GM21367 (cell line): ENCODE results near the gene SLC9A9.

ENCODE experiments used
- ATAC-seq: cut with Tn5 transposase; IDR thresholded peaks from one replicate; pipeline ENCODE4 v1.9.1; 2021; ENCODE audit not compliant: unreplicated experiment

The SLC9A9 gene

GRCh38 chr3:143430568-143430967, 417.7 kb downstream of the SLC9A9 start:
- no peak for ATAC-seq

DNA sequence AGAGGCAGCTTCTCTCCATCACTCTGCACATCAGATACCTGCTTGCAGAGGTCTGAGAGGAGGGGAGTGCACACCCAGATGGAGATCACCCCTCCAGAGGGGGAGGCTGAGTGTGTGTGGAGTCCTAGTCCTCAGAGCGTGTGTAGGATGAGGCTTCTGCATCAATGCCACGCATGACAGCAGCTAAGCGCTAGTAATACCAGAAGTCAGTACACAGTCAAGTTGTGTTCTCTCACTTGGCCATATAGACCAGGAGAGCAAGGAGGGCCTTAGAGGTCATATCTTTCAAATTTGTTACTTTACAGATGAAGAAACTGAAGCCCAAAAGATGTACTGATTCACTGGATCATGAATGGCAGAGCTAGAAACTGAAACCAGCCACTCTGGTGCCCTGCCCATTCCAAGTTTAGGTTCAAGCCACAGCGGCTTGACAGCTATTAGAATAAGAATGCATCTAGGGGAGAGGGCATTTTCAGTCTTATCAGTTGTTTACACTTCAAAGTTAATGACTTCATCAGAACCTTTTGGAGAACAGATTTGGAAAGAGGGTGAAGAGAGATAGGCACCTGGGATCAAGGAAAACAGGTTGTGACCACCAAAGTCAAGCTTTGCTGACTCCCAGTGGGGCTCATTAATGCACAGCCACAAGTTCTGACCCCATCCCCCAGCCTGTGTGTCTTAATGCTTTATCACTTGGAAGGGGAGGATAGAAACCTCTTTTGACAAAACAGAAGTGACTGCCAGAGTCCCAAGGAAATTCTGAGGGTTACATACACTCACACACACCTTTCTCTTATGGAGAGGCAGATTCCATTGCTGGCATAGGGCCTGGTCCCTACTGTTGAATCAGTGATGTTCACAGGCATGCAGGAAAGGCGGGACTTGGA, 418.4 kb downstream of the SLC9A9 start:
- no peak for ATAC-seq

DNA sequence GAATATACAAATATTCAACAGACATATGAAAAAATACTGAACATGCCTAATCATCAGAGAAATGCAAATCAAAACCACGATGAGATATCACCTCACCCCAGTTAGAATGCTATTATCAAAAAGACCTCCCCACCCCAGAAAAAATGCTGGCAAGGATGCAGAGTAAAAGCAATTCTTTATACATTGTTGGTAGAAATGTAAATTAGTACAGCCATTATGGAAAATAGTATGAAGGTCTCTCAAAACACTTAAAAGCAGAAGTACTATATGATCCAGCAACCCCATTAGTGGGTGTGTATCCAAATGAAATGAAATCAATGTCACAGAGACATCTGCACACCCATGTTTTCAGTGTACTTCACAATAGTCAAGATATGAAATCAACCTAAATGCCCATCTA, 420.0 kb downstream of the SLC9A9 start:
- no peak for ATAC-seq

DNA sequence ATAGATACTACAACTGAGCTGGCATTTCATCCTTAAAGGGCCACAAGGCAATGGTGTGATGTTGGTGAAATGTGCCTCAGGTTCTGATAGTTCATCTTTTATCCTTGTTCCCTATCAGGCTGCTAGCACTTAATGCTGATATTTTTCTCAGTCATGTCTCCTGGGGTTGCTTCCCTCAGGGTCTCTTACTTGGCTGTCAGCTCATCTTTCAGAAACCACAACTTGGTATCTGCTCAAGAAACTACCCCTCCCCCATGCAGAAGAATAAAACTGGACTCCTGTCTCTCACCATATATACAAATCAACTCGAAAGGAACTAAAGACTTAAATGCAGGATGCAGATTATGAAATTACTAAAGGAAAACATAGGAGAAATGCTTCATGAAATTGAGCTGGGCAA, 420.6 kb downstream of the SLC9A9 start:
- ATAC-seq: no peak

DNA sequence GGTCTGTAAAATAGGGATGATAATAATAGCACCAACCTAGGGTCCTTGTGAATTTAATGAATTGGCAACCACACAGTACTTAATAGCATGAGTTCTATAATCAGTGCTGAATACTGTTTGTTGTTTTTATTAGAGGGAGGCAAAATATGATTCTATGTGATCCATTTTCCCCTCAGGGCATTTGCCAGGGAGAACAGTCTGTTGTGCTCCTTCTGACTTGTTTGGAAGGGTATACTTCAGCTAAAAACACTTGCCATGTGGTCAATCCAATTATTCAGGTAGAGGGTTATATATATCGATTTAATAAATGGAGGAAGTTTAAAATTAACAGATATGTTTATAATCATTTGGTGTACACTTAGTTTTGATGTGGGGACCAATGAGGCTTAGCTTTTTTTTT, 423.4 kb downstream of the SLC9A9 start:
- ATAC-seq: no peak

- no peak for ATAC-seq
These were observed 426.7 kb downstream of the SLC9A9 start for GRCh38 chr3:143421556-143421955.

DNA sequence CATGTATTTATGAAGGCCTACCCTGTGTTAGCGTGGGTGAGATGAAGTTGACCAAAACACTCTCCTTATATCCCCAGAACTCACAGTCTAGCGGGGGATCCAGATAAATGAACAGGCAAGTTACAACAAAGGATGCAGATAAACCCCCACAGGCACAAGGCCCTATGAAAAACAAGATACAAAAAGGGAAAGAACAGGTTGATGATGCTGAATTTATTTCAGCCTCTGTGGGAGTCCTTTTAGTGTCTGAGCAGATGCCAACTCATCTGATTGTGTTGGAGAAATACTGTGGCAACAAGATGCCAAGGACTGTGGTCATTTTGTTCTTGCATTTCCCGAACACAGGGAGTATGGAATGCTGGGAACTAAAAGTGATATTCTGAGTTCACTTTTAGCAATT, 428.7 kb downstream of the SLC9A9 start:
- ATAC-seq: no peak

- no peak for ATAC-seq
These were observed 429.9 kb downstream of the SLC9A9 start for GRCh38 chr3:143418391-143418790.

DNA sequence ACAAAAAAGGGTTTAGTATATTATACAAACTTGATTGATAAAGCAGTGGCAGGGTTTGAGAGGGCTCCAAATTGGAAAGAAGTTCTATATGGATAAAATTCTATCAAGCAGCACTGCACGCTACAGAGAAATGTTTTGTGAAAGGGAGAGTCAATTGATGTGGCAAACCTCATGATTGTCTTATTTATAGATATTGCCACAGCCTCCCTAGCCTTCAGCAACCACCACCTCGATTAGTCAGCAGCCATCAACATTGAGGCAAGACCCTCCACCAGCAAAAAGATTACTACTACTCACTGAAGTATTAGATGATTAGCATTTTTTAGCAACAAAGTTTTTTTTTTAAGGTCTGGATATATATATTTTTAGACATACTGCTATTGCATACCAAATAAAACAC, 432.0 kb downstream of the SLC9A9 start:
- no peak for ATAC-seq

- ATAC-seq: no peak
These were observed 433.6 kb downstream of the SLC9A9 start for GRCh38 chr3:143414571-143415253.

DNA sequence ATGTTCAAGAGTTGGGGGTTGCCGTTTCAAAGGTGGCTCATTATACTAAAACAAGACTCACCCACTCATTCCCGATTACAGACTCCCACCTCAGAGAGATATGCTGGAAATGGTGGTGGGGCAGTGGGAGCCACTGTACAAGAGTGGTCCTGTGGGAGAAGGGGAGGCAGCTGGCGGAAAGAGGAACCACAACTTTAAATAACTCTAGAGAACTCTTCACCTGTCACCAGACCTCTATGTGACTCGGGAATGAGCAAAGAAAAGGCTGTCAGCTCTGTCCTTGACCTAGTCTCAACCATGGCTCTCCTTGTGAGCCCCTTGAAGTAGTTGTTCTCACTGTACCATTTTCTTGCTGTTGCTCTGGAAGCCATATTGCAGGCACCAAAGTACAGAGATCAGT, 434.9 kb downstream of the SLC9A9 start:
- no peak for ATAC-seq

GRCh38 chr3:143412084-143412483, 436.2 kb downstream of the SLC9A9 start:
- ATAC-seq: no peak

GRCh38 chr3:143410259-143410658, 438.0 kb downstream of the SLC9A9 start:
- no peak for ATAC-seq

DNA sequence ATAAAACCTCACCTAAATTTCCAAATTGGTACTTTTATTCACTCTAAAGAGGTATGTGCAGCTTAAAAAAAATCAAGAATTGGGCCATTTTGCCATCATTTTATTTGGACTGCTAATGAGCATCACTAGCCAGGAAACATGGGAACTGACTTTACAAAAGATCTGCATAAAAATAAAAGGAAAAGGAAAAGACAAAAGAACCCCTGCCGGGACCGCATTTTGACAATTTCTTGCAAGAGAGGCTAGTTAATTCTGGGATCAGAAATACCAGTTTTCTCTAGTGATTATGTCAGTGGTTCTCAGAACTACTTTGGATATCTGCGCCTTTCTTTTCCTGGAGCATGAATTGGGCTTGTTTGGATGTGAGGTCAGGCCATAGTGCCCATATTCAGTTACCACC, 439.5 kb downstream of the SLC9A9 start:
- no peak for ATAC-seq

- ATAC-seq: no peak
These were observed 445.7 kb downstream of the SLC9A9 start for GRCh38 chr3:143402602-143403001.

GRCh38 chr3:143396790-143397189, 451.5 kb downstream of the SLC9A9 start:
- no peak for ATAC-seq

DNA sequence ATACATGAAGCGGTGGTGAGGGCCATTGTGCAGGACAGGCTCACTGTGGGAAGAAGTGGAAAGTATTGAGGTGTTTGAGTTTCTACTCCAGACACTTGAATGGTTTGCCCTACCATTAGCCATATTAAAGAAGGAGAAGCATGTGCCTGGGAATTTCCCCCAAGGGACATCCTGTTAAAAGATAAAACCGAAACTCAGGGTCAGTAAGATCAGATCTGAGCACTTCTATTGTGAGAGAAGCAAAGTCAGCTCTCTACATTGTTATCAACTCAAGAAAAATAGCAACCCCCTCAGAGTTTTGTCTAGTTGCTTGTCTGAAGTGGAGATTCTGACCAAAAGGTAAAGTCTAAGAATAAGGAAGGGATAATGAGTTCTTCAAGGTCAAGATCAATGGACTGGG, 458.9 kb downstream of the SLC9A9 start:
- ATAC-seq: no peak

DNA sequence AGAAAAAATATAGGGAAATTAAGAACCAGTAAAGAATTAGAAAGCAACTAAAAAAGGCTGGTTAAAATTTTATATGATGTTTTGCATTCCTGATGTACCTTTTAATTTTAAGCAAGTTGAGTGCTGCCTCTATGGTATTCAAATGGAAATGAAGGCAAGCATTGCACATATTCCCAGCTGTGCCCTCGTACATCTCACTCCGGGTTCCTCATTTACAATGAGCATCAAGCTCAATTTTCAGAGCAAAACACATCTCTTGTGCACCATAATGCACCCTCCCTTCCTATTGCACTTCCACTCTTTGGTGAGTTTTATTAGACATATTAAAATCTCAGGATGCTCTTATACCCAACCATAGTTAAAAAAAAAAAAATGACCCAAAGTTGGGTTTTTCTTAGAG, 460.8 kb downstream of the SLC9A9 start:
- no peak for ATAC-seq

- ATAC-seq: no peak
These were observed 464.2 kb downstream of the SLC9A9 start for GRCh38 chr3:143384076-143384475.

- ATAC-seq: no peak
These were observed 464.8 kb downstream of the SLC9A9 start for GRCh38 chr3:143383421-143383820.

DNA sequence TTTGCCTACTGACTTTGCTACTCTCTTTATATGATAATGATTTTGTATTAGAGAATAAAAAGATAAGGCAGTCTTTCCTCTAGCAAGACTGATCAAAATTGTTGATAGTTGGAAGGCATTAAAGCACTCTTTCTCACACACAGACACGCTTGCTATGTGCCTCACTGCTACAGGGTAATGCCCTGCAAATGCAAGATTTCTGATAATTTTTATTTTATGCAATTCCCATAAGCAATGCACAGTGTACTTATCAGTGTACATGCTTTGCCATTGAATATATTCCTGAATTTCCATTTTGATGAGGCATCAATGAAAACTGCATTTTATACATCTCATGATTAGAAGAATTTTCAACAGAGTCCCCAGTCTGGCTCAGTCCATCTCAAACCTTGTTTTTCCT, 465.5 kb downstream of the SLC9A9 start:
- ATAC-seq: no peak

DNA sequence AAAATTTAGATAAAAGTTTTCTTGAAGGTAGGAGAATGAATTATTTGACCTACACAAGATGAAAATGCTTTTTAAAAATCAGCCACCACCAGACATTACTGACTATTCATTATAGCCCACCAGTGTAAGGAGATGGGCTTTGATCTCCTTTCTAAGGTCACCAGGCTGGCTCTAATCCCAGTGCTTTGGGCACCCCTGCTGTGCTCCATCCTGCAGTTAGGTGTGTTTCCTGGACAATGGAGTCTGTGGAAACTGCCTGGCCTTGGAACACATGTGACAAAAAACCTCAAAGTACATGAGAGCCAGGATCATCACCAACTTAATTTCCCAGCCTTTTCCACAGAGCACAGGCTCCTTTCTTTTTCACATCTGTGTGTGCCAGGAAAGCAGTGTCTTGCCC, 467.8 kb downstream of the SLC9A9 start:
- no peak for ATAC-seq
